ENCODE results near the gene LONP1.

LONP1 gene

GRCh38 chr19:5646703-5647102, 73.2 kb downstream of the LONP1 start:
- no peak for DNase-seq

DNA sequence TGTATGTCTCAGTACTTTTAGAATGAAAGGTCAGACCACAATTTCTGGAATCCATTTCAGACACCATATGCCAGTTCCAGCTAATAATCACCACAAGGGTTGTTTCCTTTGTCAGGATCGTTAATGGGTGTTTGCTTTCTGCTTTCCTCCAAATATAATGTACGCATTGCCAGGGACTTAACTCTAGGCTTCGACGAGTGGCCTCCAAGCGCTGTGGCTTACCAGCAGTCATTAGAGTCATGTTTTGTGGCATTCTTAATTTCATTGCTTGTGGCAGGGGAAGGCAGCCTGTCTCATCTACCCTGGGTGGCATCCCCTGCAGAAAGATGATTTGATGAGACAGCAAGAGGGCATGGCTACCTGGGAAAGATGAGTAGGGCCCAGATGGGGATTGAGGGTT, 74.5 kb downstream of the LONP1 start:
- DNase-seq, result no peak

- no peak for DNase-seq
These were observed 75.9 kb downstream of the LONP1 start for GRCh38 chr19:5644037-5644436.

DNA sequence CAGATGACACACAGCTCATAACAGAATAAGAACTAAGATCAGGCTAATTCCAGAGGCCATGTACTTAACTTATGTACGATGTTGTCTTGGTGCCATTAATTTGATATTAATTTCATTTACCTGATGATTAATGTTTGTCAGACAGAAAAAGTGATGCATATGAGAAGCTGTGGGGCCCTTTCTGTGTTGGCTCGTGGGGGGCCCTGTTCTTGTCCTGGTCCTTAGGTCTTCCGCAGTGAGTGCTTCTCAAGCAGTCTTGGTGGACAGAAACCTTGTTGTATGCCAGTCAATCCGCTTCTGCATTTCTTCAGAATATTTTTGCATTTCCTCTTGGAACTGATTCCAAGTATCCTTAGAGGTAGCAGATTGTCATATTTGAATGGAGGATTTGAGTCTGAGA, 76.9 kb downstream of the LONP1 start:
- no peak for DNase-seq

- DNase-seq, result no peak
These were observed 77.7 kb downstream of the LONP1 start for GRCh38 chr19:5642204-5642603.
